Neuronal stem cell (in vitro differentiated cells): ENCODE data around the gene CARMIL1.

ENCODE experiments used
- DNase-seq: peaks from one replicate; pipeline ENCODE4 v3.0.0-alpha.2; 2013; ENCODE audit warnings: low spot score
- H2AFZ ChIP-seq: one replicate; pipeline ENCODE4 v1.6.1; 2013; ENCODE audit warnings: mild to moderate bottlenecking, low read length, inconsistent platforms
- H2AK5ac ChIP-seq: 2 replicates; pipeline ENCODE4 v1.6.1; 2013; ENCODE audit warnings: low read depth, mild to moderate bottlenecking, inconsistent platforms, low read length, moderate library complexity, mixed read lengths
- H2BK120ac ChIP-seq: 2 replicates; pipeline ENCODE4 v1.6.1; 2013; ENCODE audit warnings: low read depth, mild to moderate bottlenecking, inconsistent platforms, low read length, moderate library complexity, mixed read lengths
- H2BK12ac ChIP-seq: one replicate; pipeline ENCODE4 v1.6.1; 2013; ENCODE audit warnings: low read length, inconsistent platforms
- H2BK15ac ChIP-seq: 2 replicates; pipeline ENCODE4 v1.6.1; 2013; ENCODE audit warnings: mild to moderate bottlenecking, low read length, inconsistent platforms, mixed read lengths
- H2BK5ac ChIP-seq: one replicate; pipeline ENCODE4 v1.6.1; 2013; ENCODE audit warnings: inconsistent platforms, mild to moderate bottlenecking, low read length, moderate library complexity
- H3K14ac ChIP-seq: one replicate; pipeline ENCODE4 v1.6.1; 2013; ENCODE audit warnings: low read length, inconsistent platforms
- H3K18ac ChIP-seq: 2 replicates; pipeline ENCODE4 v1.6.1; 2013; ENCODE audit warnings: low read length, inconsistent platforms
- H3K23ac ChIP-seq: 2 replicates; pipeline ENCODE4 v1.6.1; 2013; ENCODE audit warnings: low read depth, mild to moderate bottlenecking, mixed read lengths, low read length, inconsistent platforms; ENCODE audit not compliant: poor library complexity
- H3K27ac ChIP-seq: replicated peaks from 3 replicates; pipeline ENCODE4 v1.5.1; 2013; ENCODE audit warnings: low read length, inconsistent platforms
- H3K27me3 ChIP-seq, 3 experiments: 2 replicates each; pipeline ENCODE4 v1.6.1; 2013; ENCODE audit warnings: low read length in 3 of 3, mild to moderate bottlenecking in 2 of 3, inconsistent platforms in 1 of 3, low read depth in 1 of 3, mixed read lengths in 1 of 3, moderate library complexity in 1 of 3; ENCODE audit not compliant: control insufficient read depth in 3 of 3, insufficient read depth in 3 of 3
- H3K36me3 ChIP-seq, 2 donors: replicated peaks in 1 of 2; 2 replicates each; pipeline ENCODE4 v1.6.1; 2013; ENCODE audit warnings: low read length in 2 of 2; ENCODE audit not compliant: control insufficient read depth in 2 of 2, insufficient read depth in 2 of 2
- H3K4ac ChIP-seq: 2 replicates; pipeline ENCODE4 v1.6.1; 2013; ENCODE audit warnings: inconsistent platforms, mild to moderate bottlenecking, low read length, moderate library complexity
- H3K4me1 ChIP-seq, 2 donors: 1 replicate in 1 of 2; 2 replicates in 1 of 2; pipeline ENCODE4 v1.6.1; 2013; ENCODE audit warnings: low read length in 2 of 2, low read depth in 1 of 2; ENCODE audit not compliant: control insufficient read depth in 2 of 2, insufficient read depth in 1 of 2
- H3K4me2 ChIP-seq: one replicate; pipeline ENCODE4 v1.6.1; 2013; ENCODE audit warnings: mild to moderate bottlenecking, low read length, inconsistent platforms; ENCODE audit not compliant: insufficient read depth, poor library complexity, severe bottlenecking
- H3K4me3 ChIP-seq, 2 donors: 2 replicates each; pipeline ENCODE4 v1.5.1; 2013; ENCODE audit warnings: low read length in 2 of 2, mild to moderate bottlenecking in 2 of 2, inconsistent platforms in 1 of 2, moderate library complexity in 1 of 2
- H3K79me1 ChIP-seq: one replicate; pipeline ENCODE4 v1.6.1; 2013; ENCODE audit warnings: low read depth, mild to moderate bottlenecking, inconsistent platforms, low read length, moderate library complexity
- H3K9ac ChIP-seq: one replicate; pipeline ENCODE4 v1.6.1; 2013; ENCODE audit warnings: mild to moderate bottlenecking, low read depth, low read length, inconsistent platforms; ENCODE audit not compliant: poor library complexity
- H3K9me3 ChIP-seq, 2 donors: replicated peaks in 1 of 2; 2 replicates each; pipeline versions ENCODE3 to v1.6.1; 2013; ENCODE audit warnings: low read length in 2 of 2, mild to moderate bottlenecking in 2 of 2, inconsistent platforms in 1 of 2, low read depth in 1 of 2, mixed read lengths in 1 of 2, moderate library complexity in 1 of 2; ENCODE audit not compliant: control insufficient read depth in 2 of 2, insufficient read depth in 1 of 2
- H4K8ac ChIP-seq: one replicate; pipeline ENCODE4 v1.6.1; 2013; ENCODE audit warnings: low read depth, mild to moderate bottlenecking, inconsistent platforms, low read length, moderate library complexity
- H4K91ac ChIP-seq: one replicate; pipeline ENCODE4 v1.6.1; 2013; ENCODE audit warnings: low read length, low read depth, mild to moderate bottlenecking, inconsistent platforms; ENCODE audit not compliant: poor library complexity
- WGBS, 2 donors: extraction: QIAGEN DNeasy Blood & Tissue Kit; methylation state at CpG; one replicate each; pipeline ENCODE4 v1.1.7; 2013; ENCODE audit warnings: missing lambda C conversion rate in 2 of 2, mixed read lengths in 1 of 2; ENCODE audit not compliant: insufficient read length in 2 of 2, insufficient replicate concordance in 1 of 2; ENCODE audit errors: extremely low coverage in 2 of 2; 5-methylcytosine and 5-hydroxymethylcytosine counted together

CARMIL1 gene

DNA sequence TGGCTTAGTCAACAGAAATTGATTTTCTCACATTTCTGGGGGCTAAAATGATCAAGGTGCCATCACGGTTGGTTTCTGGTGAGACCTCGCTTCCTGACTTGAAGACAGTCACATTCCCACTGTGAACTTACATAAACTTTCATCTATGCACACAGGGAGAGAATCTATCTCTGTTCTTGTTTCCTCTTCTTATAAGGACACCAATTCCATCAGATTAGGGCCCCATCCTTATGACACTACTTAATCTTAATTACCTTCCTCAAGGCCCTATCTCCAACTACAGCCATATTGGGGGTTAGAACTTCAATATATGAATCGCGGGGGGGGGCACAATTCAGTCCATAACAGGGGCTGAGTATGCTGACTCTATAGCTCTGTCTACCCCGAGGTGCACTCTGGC is 362.2 kb downstream of the CARMIL1 start:
- H2AK5ac ChIP-seq, result no peak overlapping the region
- H4K91ac ChIP-seq, result no peak overlapping the region

DNA sequence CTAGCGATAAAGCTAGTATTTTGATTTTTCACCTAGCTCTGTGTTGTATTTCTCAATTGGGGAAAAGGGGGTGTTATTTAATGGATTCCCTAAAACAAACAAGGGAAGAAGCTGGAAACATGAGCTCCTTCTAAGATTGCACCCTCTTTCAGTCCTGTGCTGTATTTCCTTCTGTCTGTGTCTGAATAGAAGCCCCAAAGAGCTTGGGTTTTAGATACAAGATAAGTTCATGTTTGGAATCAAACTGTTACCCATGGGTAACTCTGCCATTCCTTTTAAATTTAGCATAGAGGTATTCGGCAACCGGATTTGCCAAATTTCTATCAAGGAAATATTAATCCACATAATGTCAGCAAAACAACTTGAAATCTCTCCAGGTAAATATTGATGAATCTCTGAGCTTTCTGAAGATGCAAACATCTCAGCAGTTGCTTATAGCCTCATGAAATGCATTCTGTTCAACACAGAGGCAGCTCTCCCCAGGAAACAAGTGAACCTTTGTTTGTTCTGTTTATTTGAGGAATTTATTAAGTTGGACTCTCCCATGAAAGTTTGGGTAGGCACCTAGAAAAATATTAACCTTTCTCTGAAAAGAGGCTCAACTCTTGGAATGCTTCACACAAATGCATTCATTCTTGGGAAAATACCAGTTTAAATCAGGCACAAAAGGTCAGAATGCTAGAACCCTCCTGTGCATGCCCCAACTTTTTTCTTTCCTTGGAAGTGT is 362.9 kb downstream of the CARMIL1 start:
- no CpG with 5 or more reads among the region's 3 CpGs for WGBS, 2 donors
- Histone ChIP-seq H3K4ac (no peak overlapping the region), H2BK120ac (no peak overlapping the region), H3K4me1 (peaks cover 0 to 8% of the 10 kb centered on the region in 2 donors), H3K79me1 (no peaks in the 10 kb centered on the region), H2AK5ac (no peak overlapping the region), H4K8ac (no peak overlapping the region), H3K27ac (no peak overlapping the region), H3K18ac (no peak overlapping the region), H3K4me3 (no peak overlapping the region), H2BK5ac (no peak overlapping the region), H4K91ac (no peak overlapping the region), H3K4me2 (no peak overlapping the region), H3K27me3 (peaks cover 0 to 27% (median 0%) of the 10 kb centered on the region in 3 experiments), H2BK12ac (no peak overlapping the region), H2AFZ (no peak overlapping the region), H2BK15ac (no peak overlapping the region), H3K36me3 (no peaks in the 10 kb centered on the region), H3K9me3 (no peaks in the 10 kb centered on the region), H3K14ac (no peak overlapping the region), H3K9ac (no peak overlapping the region), H3K23ac (no peak overlapping the region)
- no peak for DNase-seq

More for the DNA sequence above, 362.2 kb downstream of the CARMIL1 start:
- H3K27ac ChIP-seq, result no peak overlapping the region
- WGBS, 2 donors, result no CpG with 5 or more reads among the region's 5 CpGs
- H3K36me3 ChIP-seq, result no peaks in the 10 kb centered on the region
- no peak overlapping the region for H3K23ac ChIP-seq
- no peak overlapping the region for H3K18ac ChIP-seq
- no peak overlapping the region for H2BK15ac ChIP-seq
- H3K27me3 ChIP-seq, result peaks cover 0 to 27% (median 0%) of the 10 kb centered on the region in 3 experiments
- no peak overlapping the region for H3K9ac ChIP-seq
- no peak overlapping the region for H2AFZ ChIP-seq
- no peak overlapping the region for H3K14ac ChIP-seq
- no peak overlapping the region for H3K4me3 ChIP-seq
- H4K8ac ChIP-seq, result no peak overlapping the region
- no peak overlapping the region for H3K4me2 ChIP-seq
- H2BK120ac ChIP-seq, result no peak overlapping the region
- H2BK12ac ChIP-seq, result no peak overlapping the region
- DNase-seq, result no peak
- H3K4me1 ChIP-seq, result peaks cover 0 to 8% of the 10 kb centered on the region in 2 donors
- no peak overlapping the region for H2BK5ac ChIP-seq
- H3K4ac ChIP-seq, result no peak overlapping the region
- H3K79me1 ChIP-seq, result no peaks in the 10 kb centered on the region
- H3K9me3 ChIP-seq, result no peaks in the 10 kb centered on the region

DNA sequence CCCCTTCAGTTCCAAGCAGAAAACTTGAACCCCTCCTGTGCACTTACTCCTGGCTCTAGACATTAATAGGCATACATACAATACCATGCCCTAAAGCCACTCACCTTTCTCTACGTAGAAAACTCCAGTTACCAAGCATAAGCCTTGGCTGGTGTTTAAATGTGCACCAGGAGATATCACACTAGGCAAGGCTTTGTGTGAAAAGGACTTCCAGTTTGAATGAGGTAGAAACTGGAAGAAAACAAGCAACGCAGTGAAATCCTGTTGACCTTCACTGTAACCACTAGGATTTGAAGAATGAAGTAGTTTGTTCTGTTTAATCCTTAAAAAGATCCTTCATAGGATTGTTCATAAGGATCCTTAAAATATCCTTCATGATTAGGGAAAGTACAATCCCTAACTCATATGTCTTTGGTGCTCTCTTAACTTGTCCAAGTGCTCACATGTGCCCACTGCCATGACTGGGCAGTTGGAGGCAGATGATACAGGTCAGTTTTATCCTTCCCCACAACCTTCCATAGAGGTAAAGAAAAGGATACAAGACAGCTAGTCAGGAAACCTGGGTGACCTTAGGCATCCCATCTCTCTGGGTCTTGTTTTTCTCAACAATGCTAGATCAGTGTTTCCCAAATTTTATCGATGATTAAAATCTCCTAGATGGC is 363.6 kb downstream of the CARMIL1 start:
- Histone ChIP-seq H3K4me1 (peaks cover 0 to 8% of the 10 kb centered on the region in 2 donors), H3K18ac (no peak overlapping the region), H3K36me3 (no peaks in the 10 kb centered on the region), H3K14ac (no peak overlapping the region), H3K4ac (no peak overlapping the region), H4K91ac (no peak overlapping the region), H3K4me2 (no peak overlapping the region), H2AFZ (no peak overlapping the region), H2BK15ac (no peak overlapping the region), H3K23ac (no peak overlapping the region), H3K4me3 (no peak overlapping the region), H4K8ac (no peak overlapping the region), H3K79me1 (no peaks in the 10 kb centered on the region), H2BK12ac (no peak overlapping the region), H3K9me3 (no peaks in the 10 kb centered on the region), H3K9ac (no peak overlapping the region), H2BK5ac (no peak overlapping the region), H2BK120ac (no peak overlapping the region), H2AK5ac (no peak overlapping the region), H3K27ac (no peak overlapping the region), H3K27me3 (peaks cover 0 to 29% (median 0%) of the 10 kb centered on the region in 3 experiments)
- no peak for DNase-seq
- no CpG with 5 or more reads among the region's 3 CpGs for WGBS, 2 donors

DNA sequence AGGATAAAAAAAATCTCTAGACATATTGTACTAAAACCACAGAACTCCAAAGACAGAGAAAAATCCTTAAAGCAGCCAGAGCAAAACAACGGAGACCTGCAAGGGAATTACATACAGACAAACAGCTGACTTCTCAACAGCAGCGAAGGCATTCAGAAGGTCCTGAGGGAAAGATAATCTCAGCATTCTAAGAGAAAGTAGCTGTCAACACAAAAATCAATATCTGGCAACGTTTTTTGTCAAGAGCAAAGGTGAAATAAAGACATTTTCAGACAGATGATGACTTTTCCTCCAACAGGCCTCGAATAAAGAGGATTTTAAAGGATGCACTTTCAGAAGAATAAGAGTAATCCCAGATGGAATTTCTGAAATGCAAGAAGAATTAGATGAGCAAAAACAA is 366.7 kb downstream of the CARMIL1 start:
- no peak overlapping the region for H3K9ac ChIP-seq
- H2AFZ ChIP-seq, result no peak overlapping the region
- no peak overlapping the region for H3K4me3 ChIP-seq
- H3K18ac ChIP-seq, result no peak overlapping the region
- peaks cover 0 to 4% of the 10 kb centered on the region in 2 donors for H3K4me1 ChIP-seq
- H3K27me3 ChIP-seq, result peaks cover 0 to 27% (median 2%) of the 10 kb centered on the region in 3 experiments
- H3K4me2 ChIP-seq, result no peak overlapping the region
- no peak overlapping the region for H2BK120ac ChIP-seq
- H3K36me3 ChIP-seq, result no peaks in the 10 kb centered on the region
- DNase-seq, result no peak
- no peak overlapping the region for H4K8ac ChIP-seq
- no peak overlapping the region for H4K91ac ChIP-seq
- no peak overlapping the region for H2BK12ac ChIP-seq
- H3K79me1 ChIP-seq, result no peaks in the 10 kb centered on the region
- no peak overlapping the region for H2AK5ac ChIP-seq
- no peak overlapping the region for H3K4ac ChIP-seq
- no peak overlapping the region for H2BK15ac ChIP-seq
- no peak overlapping the region for H3K23ac ChIP-seq
- H3K9me3 ChIP-seq, result no peaks in the 10 kb centered on the region
- H3K27ac ChIP-seq, result no peak overlapping the region
- no CpG with 5 or more reads among the region's 4 CpGs for WGBS, 2 donors
- H3K14ac ChIP-seq, result no peak overlapping the region
- no peak overlapping the region for H2BK5ac ChIP-seq
